SK-N-SH treated with all-trans-retinoic acid at 6 μM for 48 hours (cell line): ENCODE data around the gene RAC2.

Experiments used
- ATAC-seq: fragments of 200-7000 bp; cut with Tn5 transposase; 3 replicates; pipeline ENCODE4 v1.9.1; 2020; ENCODE audit warnings: mild to moderate bottlenecking, moderate library complexity
- ARNTL ChIP-seq: fragments of 450-650 bp; formaldehyde crosslinking; IDR thresholded peaks from 2 replicates; pipeline ENCODE4 v1.5.0; 2020; ENCODE audit warnings: low read depth, mild to moderate bottlenecking, moderate library complexity, borderline replicate concordance
- BACH2 ChIP-seq: fragments of 250-450 bp; sonication (Bioruptor Pico); IDR thresholded peaks from 2 replicates; pipeline ENCODE4 v1.9.0; 2021; ENCODE audit warnings: mild to moderate bottlenecking, borderline replicate concordance
- CREB5 ChIP-seq: fragments of 250-450 bp; sonication (Bioruptor Pico); IDR thresholded peaks from 2 replicates; pipeline ENCODE4 v1.5.1; 2020; ENCODE audit warnings: low read depth, mild to moderate bottlenecking, moderate library complexity
- CSDC2 ChIP-seq: fragments of 250-450 bp; sonication (Bioruptor Pico); IDR thresholded peaks from 2 replicates; pipeline ENCODE4 v1.5.0; 2020; ENCODE audit warnings: mild to moderate bottlenecking, moderate library complexity
- CSRNP3 ChIP-seq: fragments of 250-450 bp; sonication (Bioruptor Pico); IDR thresholded peaks from 2 replicates; pipeline ENCODE4 v1.5.1; 2021; ENCODE audit warnings: mild to moderate bottlenecking, moderate library complexity
- ESRRG ChIP-seq: fragments of 250-450 bp; sonication (Bioruptor Pico); IDR thresholded peaks from 2 replicates; pipeline ENCODE4 v1.6.1; 2021; ENCODE audit warnings: mild to moderate bottlenecking
- GLIS3 ChIP-seq: fragments of 250-450 bp; sonication (Bioruptor Pico); IDR thresholded peaks from 2 replicates; pipeline ENCODE4 v1.5.0; 2020; ENCODE audit warnings: mild to moderate bottlenecking, moderate library complexity
- ISL1 ChIP-seq: fragments of 250-450 bp; sonication (Bioruptor Pico); IDR thresholded peaks from 2 replicates; pipeline ENCODE4 v2.1.2; 2022; ENCODE audit warnings: mild to moderate bottlenecking, moderate library complexity
- OSR1 ChIP-seq: fragments of 250-450 bp; sonication (Bioruptor Pico); IDR thresholded peaks from 2 replicates; pipeline ENCODE4 v1.8.0; 2022; ENCODE audit warnings: moderate library complexity, mild to moderate bottlenecking, inconsistent platforms
- PATZ1 ChIP-seq: fragments of 250-450 bp; sonication (Bioruptor Pico); IDR thresholded peaks from 2 replicates; pipeline ENCODE4 v1.8.0; 2020; ENCODE audit warnings: mild to moderate bottlenecking, moderate library complexity, borderline replicate concordance
- POU6F1 ChIP-seq: fragments of 250-450 bp; sonication (Bioruptor Pico); IDR thresholded peaks from 2 replicates; pipeline ENCODE4 v1.8.0; 2021; ENCODE audit warnings: low read depth, mild to moderate bottlenecking, moderate library complexity, borderline replicate concordance
- PPARA ChIP-seq: fragments of 250-450 bp; sonication (Bioruptor Pico); IDR thresholded peaks from 2 replicates; pipeline ENCODE4 v1.5.0; 2020; ENCODE audit warnings: mild to moderate bottlenecking, borderline replicate concordance
- SNAI2 ChIP-seq: fragments of 250-450 bp; sonication (Bioruptor Pico); IDR thresholded peaks from 2 replicates; pipeline ENCODE4 v1.5.0; 2020; ENCODE audit warnings: mild to moderate bottlenecking, moderate library complexity
- TCF4 ChIP-seq: fragments of 250-450 bp; sonication (Bioruptor Pico); IDR thresholded peaks from 2 replicates; pipeline ENCODE4 v1.8.0; 2021; ENCODE audit warnings: mild to moderate bottlenecking, moderate library complexity, borderline replicate concordance
- TOX ChIP-seq: fragments of 250-450 bp; sonication (Bioruptor Pico); IDR thresholded peaks from 2 replicates; pipeline ENCODE4 v1.8.0; 2021; ENCODE audit warnings: mild to moderate bottlenecking, moderate library complexity, borderline replicate concordance
- ZC3H10 ChIP-seq: fragments of 250-450 bp; sonication (Bioruptor Pico); IDR thresholded peaks from 2 replicates; pipeline ENCODE4 v1.5.1; 2021; ENCODE audit warnings: mild to moderate bottlenecking, moderate library complexity
- ZFP3 ChIP-seq: fragments of 250-450 bp; sonication (Bioruptor Pico); IDR thresholded peaks from 2 replicates; pipeline ENCODE4 v1.5.0; 2020; ENCODE audit warnings: mild to moderate bottlenecking, moderate library complexity
- ZNF565 ChIP-seq: fragments of 450-650 bp; formaldehyde crosslinking; conservative IDR thresholded peaks from 2 replicates; pipeline ENCODE4 v1.5.0; 2020; ENCODE audit warnings: low read depth, mild to moderate bottlenecking, moderate library complexity
- ZNF70 ChIP-seq: fragments of 450-650 bp; formaldehyde crosslinking; IDR thresholded peaks from 2 replicates; pipeline ENCODE4 v1.5.0; 2020; ENCODE audit warnings: mild to moderate bottlenecking, moderate library complexity
- ZNF8 ChIP-seq: fragments of 450-650 bp; formaldehyde crosslinking; IDR thresholded peaks from 2 replicates; pipeline ENCODE4 v1.5.0; 2020; ENCODE audit warnings: mild to moderate bottlenecking, moderate library complexity
- TF ChIP-seq, protein P1 (sequence below): fragments of 250-450 bp; sonication (Bioruptor Pico); IDR thresholded peaks from 2 replicates; pipeline ENCODE4 v1.5.0; 2020; ENCODE audit warnings: mild to moderate bottlenecking, moderate library complexity

Gene RAC2

DNA sequence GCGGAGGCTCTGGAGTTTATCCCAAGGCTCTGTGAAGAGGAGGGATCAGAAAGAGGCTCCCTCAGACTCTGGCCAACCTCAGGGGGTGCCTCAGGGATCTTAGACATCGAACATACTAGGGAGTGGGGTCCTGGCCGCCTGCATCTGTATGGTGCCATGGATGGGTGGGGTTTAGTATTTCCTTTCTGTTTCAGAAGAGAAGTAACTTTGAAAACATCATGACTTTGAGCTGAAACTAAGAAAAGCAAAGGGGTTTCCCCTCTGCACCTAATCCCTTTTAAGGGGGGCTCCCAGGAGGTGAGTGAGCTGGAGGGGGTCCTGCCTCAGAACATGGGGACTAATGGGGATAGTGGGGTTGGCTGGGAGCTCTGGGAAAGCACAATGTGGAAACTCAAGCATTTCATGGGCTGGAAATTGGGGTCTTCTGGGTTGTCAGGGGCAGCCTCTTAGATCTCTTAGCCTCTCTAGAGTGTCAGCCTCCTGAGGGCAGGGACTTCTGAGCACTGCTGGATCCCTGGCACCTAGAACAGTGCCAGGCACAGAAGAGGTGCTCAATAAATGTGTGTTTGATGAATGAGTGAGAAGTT, 20.0 kb downstream of the RAC2 start:
- ATAC-seq, result no peak

GRCh38 chr22:37222440-37222971, 21.6 kb downstream of the RAC2 start:
- ATAC-seq, result no peak
- TF ChIP-seq ZNF70 (CRISPR knock-in tag), result no peak
- TF ChIP-seq, all 23 proteins: peak for 0

More for the DNA sequence above, 20.0 kb downstream of the RAC2 start:
- TF ChIP-seq GLIS3 (CRISPR knock-in tag), result no peak
- no peak for TF ChIP-seq CREB5
- no peak for TF ChIP-seq POU6F1
- no peak for TF ChIP-seq ISL1
- TF ChIP-seq CSDC2 (CRISPR knock-in tag), result no peak
- TF ChIP-seq TCF4 (CRISPR knock-in tag), result no peak
- no peak for TF ChIP-seq BACH2 (CRISPR knock-in tag)
- no peak for TF ChIP-seq ARNTL (CRISPR knock-in tag)
- no peak for TF ChIP-seq PATZ1 (CRISPR knock-in tag)
- TF ChIP-seq ZC3H10 (CRISPR knock-in tag), result no peak
- no peak for TF ChIP-seq CSRNP3 (CRISPR knock-in tag)
- TF ChIP-seq OSR1 (CRISPR knock-in tag), result no peak
- no peak for TF ChIP-seq SNAI2 (CRISPR knock-in tag)
- no peak for TF ChIP-seq ZFP3
- no peak for TF ChIP-seq ZNF8 (CRISPR knock-in tag)
- TF ChIP-seq, all 23 proteins: peak for 0

- TF ChIP-seq POU6F1 (no peak), ZNF8 (CRISPR knock-in tag) (no peak), ZNF70 (CRISPR knock-in tag) (no peak), PATZ1 (CRISPR knock-in tag) (no peak), ESRRG (CRISPR knock-in tag) (no peak), SNAI2 (CRISPR knock-in tag) (no peak), TOX (CRISPR knock-in tag) (no peak), ZFP3 (no peak), ARNTL (CRISPR knock-in tag) (no peak), ZNF565 (no peak), CSDC2 (CRISPR knock-in tag) (no peak), TCF4 (CRISPR knock-in tag) (no peak), BACH2 (CRISPR knock-in tag) (no peak), PPARA (CRISPR knock-in tag) (no peak)
- TF ChIP-seq, protein P1, sequence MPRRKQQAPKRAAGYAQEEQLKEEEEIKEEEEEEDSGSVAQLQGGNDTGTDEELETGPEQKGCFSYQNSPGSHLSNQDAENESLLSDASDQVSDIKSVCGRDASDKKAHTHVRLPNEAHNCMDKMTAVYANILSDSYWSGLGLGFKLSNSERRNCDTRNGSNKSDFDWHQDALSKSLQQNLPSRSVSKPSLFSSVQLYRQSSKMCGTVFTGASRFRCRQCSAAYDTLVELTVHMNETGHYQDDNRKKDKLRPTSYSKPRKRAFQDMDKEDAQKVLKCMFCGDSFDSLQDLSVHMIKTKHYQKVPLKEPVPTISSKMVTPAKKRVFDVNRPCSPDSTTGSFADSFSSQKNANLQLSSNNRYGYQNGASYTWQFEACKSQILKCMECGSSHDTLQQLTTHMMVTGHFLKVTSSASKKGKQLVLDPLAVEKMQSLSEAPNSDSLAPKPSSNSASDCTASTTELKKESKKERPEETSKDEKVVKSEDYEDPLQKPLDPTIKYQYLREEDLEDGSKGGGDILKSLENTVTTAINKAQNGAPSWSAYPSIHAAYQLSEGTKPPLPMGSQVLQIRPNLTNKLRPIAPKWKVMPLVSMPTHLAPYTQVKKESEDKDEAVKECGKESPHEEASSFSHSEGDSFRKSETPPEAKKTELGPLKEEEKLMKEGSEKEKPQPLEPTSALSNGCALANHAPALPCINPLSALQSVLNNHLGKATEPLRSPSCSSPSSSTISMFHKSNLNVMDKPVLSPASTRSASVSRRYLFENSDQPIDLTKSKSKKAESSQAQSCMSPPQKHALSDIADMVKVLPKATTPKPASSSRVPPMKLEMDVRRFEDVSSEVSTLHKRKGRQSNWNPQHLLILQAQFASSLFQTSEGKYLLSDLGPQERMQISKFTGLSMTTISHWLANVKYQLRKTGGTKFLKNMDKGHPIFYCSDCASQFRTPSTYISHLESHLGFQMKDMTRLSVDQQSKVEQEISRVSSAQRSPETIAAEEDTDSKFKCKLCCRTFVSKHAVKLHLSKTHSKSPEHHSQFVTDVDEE (CRISPR knock-in tag), result no peak
- ATAC-seq, result no peak
Observed at GRCh38 chr22:37221424-37222333, 22.4 kb downstream of the RAC2 start.
